AG04450 (cell line): Measurements from ENCODE around the gene CDKN3. TPM values are rescaled to one million over a fixed set of nuclear protein-coding genes. Genes with fewer than 3 reads are reported as not detected.

Experiments
- CTCF ChIA-PET: fragments of 300-600, 350-600 bp; formaldehyde crosslinking; extraction: SDS; loops from one replicate; lab custom pipeline; 2022; ENCODE audit warnings: antibody characterized with exemption, inconsistent platforms; lab: Charles Lee
- POLR2A ChIA-PET: fragments of 350-600 bp; formaldehyde crosslinking; extraction: SDS; loops from one replicate; lab custom pipeline; 2021; ENCODE audit warnings: antibody characterized with exemption, inconsistent platforms; lab: Yijun Ruan, JAX
- DNase-seq: peaks from one replicate; pipeline ENCODE4 v3.0.0-alpha.2; 2011; ENCODE audit warnings: low read depth, low spot score
- H3K27ac ChIP-seq: one replicate; pipeline ENCODE4 v1.5.1; 2012; ENCODE audit warnings: low read depth, low read length, control low read depth
- H3K27me3 ChIP-seq: one replicate; pipeline ENCODE4 v1.6.0; 2012; ENCODE audit warnings: low read length; ENCODE audit not compliant: control insufficient read depth, insufficient read depth
- H3K4me3 ChIP-seq: 2 replicates; pipeline ENCODE4 v1.5.1; 2011; ENCODE audit warnings: mild to moderate bottlenecking, low read depth, low read length, control low read depth
- H3K9me3 ChIP-seq: 2 replicates; pipeline ENCODE4 v1.5.1; 2012; ENCODE audit warnings: low read length; ENCODE audit not compliant: control insufficient read depth, insufficient read depth
- polyA plus RNA-seq: library from polyadenylated mRNA; depleted of rRNA; stranded (reverse); fragments of >200 nt; gene quantifications from 2 replicates; pipeline ENCODE4 v1.2.3, GENCODE V29; 2011
- TF ChIP-seq, protein P1 (sequence below): IDR thresholded peaks from 2 replicates; pipeline ENCODE4 v1.5.1; 2011; ENCODE audit warnings: low read depth, low read length, control low read depth, inconsistent platforms

CDKN3 gene
- polyA plus RNA-seq, 1 experiment: 28.9 TPM

GRCh38 chr14:54443981-54444380 lies 47.2 kb downstream of the CDKN3 start:
- Histone ChIP-seq H3K27ac (no peak overlapping the region), H3K9me3 (no peaks in the 10 kb centered on the region; the same call in 1 of the 2 replicates), H3K27me3 (peaks cover 2% of the 10 kb centered on the region), H3K4me3 (no peak overlapping the region)
- ChIA-PET POLR2A (no interaction called here), CTCF (interaction anchor here (0.6 kb wide), 1 partner anchor 386 kb away, joined by 3 read pairs; no protein-coding TSS in a partner anchor)
- DNase-seq: no peak
- TF ChIP-seq, protein P1, sequence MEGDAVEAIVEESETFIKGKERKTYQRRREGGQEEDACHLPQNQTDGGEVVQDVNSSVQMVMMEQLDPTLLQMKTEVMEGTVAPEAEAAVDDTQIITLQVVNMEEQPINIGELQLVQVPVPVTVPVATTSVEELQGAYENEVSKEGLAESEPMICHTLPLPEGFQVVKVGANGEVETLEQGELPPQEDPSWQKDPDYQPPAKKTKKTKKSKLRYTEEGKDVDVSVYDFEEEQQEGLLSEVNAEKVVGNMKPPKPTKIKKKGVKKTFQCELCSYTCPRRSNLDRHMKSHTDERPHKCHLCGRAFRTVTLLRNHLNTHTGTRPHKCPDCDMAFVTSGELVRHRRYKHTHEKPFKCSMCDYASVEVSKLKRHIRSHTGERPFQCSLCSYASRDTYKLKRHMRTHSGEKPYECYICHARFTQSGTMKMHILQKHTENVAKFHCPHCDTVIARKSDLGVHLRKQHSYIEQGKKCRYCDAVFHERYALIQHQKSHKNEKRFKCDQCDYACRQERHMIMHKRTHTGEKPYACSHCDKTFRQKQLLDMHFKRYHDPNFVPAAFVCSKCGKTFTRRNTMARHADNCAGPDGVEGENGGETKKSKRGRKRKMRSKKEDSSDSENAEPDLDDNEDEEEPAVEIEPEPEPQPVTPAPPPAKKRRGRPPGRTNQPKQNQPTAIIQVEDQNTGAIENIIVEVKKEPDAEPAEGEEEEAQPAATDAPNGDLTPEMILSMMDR: no peak

DNA sequence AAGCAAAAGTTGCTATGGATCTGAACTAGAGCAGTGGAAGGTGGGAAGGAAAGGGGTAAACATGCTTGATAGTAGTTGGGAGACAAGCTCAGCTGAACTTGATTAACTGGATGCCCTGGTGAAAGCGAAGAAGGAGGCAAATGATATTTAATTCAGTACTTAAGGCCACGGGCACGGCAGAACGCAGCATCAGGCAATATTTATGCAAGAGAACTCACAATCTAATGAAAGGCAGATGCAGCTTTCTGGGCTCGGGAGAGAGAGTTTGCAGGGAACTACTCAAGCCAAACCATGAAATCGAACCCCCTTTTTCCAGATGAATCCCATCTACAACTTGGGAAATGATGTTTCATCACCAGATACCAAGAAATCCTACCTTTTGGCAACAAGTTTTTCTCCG lies 47.9 kb downstream of the CDKN3 start:
- Histone ChIP-seq H3K27ac (no peak overlapping the region), H3K27me3 (peaks cover 2% of the 10 kb centered on the region), H3K9me3 (no peaks in the 10 kb centered on the region; the same call in 1 of the 2 replicates), H3K4me3 (no peak overlapping the region)
- CTCF ChIA-PET: no interaction called here
- POLR2A ChIA-PET: no interaction called here
- TF ChIP-seq, protein P1: no peak
- no peak for DNase-seq

- CTCF ChIA-PET: no interaction called here
- TF ChIP-seq, protein P1: no peak
- Histone ChIP-seq H3K27ac (no peak overlapping the region), H3K27me3 (peaks cover 2% of the 10 kb centered on the region), H3K9me3 (no peaks in the 10 kb centered on the region), H3K4me3 (no peak overlapping the region)
- POLR2A ChIA-PET: interaction anchor here (0.7 to 1.2 kb wide), 2 partner anchors 42 to 83 kb away, joined by 3 read pairs; partner anchors contain the start of gene GMFB
- DNase-seq: no peak
Observed at GRCh38 chr14:54446161-54446693, 49.4 kb downstream of the CDKN3 start.

DNA sequence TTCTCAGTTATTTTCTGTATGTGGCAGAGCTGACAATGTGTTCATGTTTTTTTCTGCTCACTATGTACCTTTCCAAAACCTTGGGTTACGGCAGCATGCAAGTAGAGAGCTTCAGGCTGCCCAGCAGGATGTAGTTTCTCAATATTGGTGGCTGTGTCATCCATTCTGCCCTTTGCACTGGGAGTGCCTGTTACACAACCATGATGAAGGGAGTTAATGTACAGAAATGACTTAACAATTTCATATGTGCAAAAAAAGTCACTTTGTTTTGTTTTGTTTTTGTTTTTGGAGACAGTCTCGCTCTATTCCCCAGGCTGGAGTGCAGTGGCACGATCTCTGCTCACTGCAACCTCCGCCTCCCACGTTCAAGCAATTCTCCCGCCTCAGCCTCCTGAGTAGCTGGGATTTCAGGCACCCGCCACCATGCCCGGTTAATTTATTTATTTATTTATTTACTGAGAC lies 50.5 kb downstream of the CDKN3 start:
- no peak overlapping the region for H3K4me3 ChIP-seq
- POLR2A ChIA-PET: interaction anchor here (0.6 to 1.2 kb wide), 6 partner anchors 9 to 456 kb away, joined by 3 to 6 read pairs (median 4); partner anchors contain the start of genes GCH1, GMFB and SAMD4A
- TF ChIP-seq, protein P1: no peak
- CTCF ChIA-PET: no interaction called here
- no peaks in the 10 kb centered on the region for H3K9me3 ChIP-seq
- DNase-seq: no peak
- peaks cover 2% of the 10 kb centered on the region for H3K27me3 ChIP-seq
- no peak overlapping the region for H3K27ac ChIP-seq

DNA sequence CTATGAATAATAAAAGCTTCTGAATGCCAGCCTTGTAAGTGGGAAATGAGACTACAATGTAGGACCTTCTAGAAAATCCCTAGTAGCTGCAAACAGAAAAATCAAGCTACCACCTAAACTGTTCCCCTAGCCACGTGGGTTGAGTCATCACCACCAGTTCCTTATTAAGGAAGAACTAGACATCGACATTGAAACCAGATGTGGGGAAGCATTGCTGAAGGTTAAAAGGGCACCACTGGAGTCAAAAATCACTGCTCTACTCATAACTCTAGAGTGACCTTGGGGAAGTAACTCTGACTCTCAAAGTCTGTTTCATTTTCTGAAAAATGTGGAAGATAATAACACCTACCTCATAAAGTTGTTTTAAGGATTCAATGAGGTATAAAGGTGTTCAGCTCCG lies 53.7 kb downstream of the CDKN3 start:
- H3K27me3 ChIP-seq: peaks cover 2% of the 10 kb centered on the region
- H3K9me3 ChIP-seq: no peaks in the 10 kb centered on the region
- no peak overlapping the region for H3K27ac ChIP-seq
- H3K4me3 ChIP-seq: no peak overlapping the region
- TF ChIP-seq, protein P1: no peak
- ChIA-PET CTCF (interaction anchor here (0.8 to 2.5 kb wide), 2 partner anchors 9 to 18 kb away, joined by 3 to 16 read pairs; partner anchors contain the start of gene CNIH1), POLR2A (interaction anchor here (0.7 kb wide), 1 partner anchor 10 kb away, joined by 3 read pairs; no protein-coding TSS in a partner anchor)
- DNase-seq: no peak
